Measurements from ENCODE around the gene DCAF10. TPM values are rescaled to one million over a fixed set of nuclear protein-coding genes. Genes with fewer than 3 reads are reported as not detected.

The DCAF10 gene
- total and polyA plus RNA-seq, 2 of the 13 experiments (the other 11 are each of a cell fraction or from before 2014, with no cell fraction given): 9.2 to 20.3 TPM

DNA sequence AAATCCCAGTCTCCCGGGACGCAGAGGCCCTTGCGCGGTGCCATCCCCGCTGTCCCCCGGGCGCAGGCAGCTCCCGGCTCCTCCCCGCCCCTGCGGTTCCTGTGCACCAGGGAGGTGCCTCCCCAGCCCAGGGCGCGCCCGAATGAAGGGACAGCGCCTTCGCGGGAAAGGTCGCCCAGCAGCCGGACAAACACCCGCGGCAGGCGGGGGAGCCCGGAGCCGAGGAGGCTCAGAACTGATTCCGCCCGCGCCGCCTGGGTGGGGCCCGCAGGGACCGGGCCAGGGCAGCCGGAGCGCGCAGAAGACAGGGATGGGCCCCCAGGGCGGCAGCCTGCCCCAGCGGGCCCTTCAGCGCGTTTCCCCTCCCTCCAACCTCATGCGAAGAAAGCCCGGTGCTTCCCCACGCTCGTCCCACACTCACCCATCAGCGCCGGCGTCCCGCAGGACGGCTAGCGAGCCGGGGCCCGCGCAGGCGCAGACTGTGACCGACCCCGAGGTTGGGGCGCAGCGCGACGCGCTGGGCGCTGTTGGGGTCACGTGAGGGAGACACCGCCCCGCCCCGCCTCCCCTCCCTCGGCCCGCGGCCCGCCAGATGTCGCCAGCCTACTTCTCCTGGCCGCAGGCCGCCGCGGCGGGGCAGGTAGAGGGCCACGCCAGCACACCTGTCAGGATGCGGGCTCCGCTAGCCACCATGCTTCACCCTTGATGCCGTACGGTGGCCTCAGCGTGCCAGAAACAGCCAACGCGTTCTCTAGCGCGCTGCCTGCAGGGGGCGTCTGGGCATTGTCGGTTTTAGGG lies 103.2 kb downstream of the DCAF10 start, which contains the start of gene SLC25A51 (continued):
- TF ChIP-seq ZNF142 (CRISPR knock-in tag; IDR thresholded peaks at IDR 0.05) (no peak), SRSF4 (IDR thresholded peaks at IDR 0.05; ENCODE audit: low read depth, low read length, poor library complexity, severe bottlenecking) (no peak), ZNF367 (CRISPR knock-in tag; IDR thresholded peaks at IDR 0.05; ENCODE audit: borderline replicate concordance) (no peak), ZNF574 (CRISPR knock-in tag; IDR thresholded peaks at IDR 0.05) (peak; percentile 91), MED1 (CRISPR knock-in tag; IDR thresholded peaks at IDR 0.05) (peak; percentile 86), EP300 (IDR thresholded peaks at IDR 0.05; ENCODE audit: low read depth in 2 of 2, low read length in 2 of 2) (peak in 1 of 2 experiments; percentile 28; a peak in 1 of 4 replicates), EP300 (CRISPR knock-in tag; IDR thresholded peaks at IDR 0.05; ENCODE audit: borderline replicate concordance) (peak; percentile 69), MTF2 (CRISPR knock-in tag; IDR thresholded peaks at IDR 0.05; ENCODE audit: borderline replicate concordance) (peak; percentile 98; the same call in 1 of the 2 replicates), ZBTB20 (CRISPR knock-in tag; IDR thresholded peaks at IDR 0.05; ENCODE audit: borderline replicate concordance, low read depth) (no peak), ZNF180 (CRISPR knock-in tag; IDR thresholded peaks at IDR 0.05; ENCODE audit: borderline replicate concordance, low read depth) (no peak), ZNF766 (CRISPR knock-in tag; IDR thresholded peaks at IDR 0.05; ENCODE audit: borderline replicate concordance) (0 out of 2 replicates have a peak, but pooled peaks have one; percentile 58), HOMEZ (CRISPR knock-in tag; IDR thresholded peaks at IDR 0.05; ENCODE audit: low read depth) (peak; percentile 50), GATA4 (IDR thresholded peaks at IDR 0.05; ENCODE audit: borderline replicate concordance, low read depth) (no peak), RBFOX2 (IDR thresholded peaks at IDR 0.05; ENCODE audit: low read depth, low read length) (peak; percentile 92)
- TF ChIP-seq, protein P1, sequence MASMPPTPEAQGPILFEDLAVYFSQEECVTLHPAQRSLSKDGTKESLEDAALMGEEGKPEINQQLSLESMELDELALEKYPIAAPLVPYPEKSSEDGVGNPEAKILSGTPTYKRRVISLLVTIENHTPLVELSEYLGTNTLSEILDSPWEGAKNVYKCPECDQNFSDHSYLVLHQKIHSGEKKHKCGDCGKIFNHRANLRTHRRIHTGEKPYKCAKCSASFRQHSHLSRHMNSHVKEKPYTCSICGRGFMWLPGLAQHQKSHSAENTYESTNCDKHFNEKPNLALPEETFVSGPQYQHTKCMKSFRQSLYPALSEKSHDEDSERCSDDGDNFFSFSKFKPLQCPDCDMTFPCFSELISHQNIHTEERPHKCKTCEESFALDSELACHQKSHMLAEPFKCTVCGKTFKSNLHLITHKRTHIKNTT (CRISPR knock-in tag; IDR thresholded peaks at IDR 0.05): no peak

All from HepG2 (cell line).